ENCODE data around the gene PDPK1. TPM values are rescaled to one million over a fixed set of nuclear protein-coding genes. Genes with fewer than 3 reads are reported as not detected.
"Not testable (repeated sequence)": the region's sequence is repeated elsewhere in the genome, so short reads cannot be mapped to it uniquely, and the experiment has no call there.

The PDPK1 gene
- total RNA-seq, 4 donors from 2014 or later = 24.5 to 42.4 (median 34.7) TPM

DNA sequence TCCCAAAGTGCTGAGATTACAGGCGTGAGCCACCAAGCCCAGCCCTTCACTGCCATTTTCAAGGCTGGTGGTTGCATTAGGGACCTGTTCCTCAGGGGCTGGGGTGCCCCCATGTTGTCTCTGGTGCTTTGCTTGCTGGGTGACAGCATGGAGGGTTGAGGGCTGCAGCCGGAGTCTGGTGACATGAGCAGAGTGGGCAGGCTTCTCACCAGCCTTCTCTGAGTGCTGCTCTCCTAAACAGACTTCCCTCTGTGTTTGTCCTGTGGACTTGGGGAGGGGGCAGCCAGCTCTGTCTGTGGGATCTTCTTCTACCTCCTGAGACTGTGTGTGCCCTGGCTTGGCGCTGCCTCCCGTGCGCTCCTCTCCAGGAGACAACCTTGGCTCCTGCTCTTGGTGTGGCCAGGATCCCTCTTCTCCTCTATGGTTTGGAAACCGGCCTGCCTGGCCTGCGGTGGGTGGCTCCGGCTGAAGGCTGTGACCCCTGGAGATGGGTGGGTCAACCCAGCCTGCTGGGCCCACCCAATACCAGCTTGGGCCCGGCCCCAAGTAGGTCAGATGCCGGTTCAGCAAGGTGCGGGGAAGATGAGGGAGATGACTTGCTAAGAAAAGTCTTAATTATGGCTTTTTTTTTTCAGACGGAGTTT lies 72.1 kb downstream of the PDPK1 start:
- no peak for DNase-seq
- peaks cover 7 to 13% of the 10 kb centered on the region in 2 donors for H3K4me1 ChIP-seq
- peak overlapping the region in 2 of 4 donors; percentile 13 to 34 for H3K27ac ChIP-seq
- intact Hi-C loops (cut with DNase I; ENCODE audit: low total_unique reads) = no loop called here
- H3K4me3 ChIP-seq = no peak overlapping the region
- in situ Hi-C loops (cut with MboI; ENCODE audit: low sequenced_read_pairs in 4 of 4) = no loop called here
- no peak for ATAC-seq
- TF ChIP-seq, protein P1, sequence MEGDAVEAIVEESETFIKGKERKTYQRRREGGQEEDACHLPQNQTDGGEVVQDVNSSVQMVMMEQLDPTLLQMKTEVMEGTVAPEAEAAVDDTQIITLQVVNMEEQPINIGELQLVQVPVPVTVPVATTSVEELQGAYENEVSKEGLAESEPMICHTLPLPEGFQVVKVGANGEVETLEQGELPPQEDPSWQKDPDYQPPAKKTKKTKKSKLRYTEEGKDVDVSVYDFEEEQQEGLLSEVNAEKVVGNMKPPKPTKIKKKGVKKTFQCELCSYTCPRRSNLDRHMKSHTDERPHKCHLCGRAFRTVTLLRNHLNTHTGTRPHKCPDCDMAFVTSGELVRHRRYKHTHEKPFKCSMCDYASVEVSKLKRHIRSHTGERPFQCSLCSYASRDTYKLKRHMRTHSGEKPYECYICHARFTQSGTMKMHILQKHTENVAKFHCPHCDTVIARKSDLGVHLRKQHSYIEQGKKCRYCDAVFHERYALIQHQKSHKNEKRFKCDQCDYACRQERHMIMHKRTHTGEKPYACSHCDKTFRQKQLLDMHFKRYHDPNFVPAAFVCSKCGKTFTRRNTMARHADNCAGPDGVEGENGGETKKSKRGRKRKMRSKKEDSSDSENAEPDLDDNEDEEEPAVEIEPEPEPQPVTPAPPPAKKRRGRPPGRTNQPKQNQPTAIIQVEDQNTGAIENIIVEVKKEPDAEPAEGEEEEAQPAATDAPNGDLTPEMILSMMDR (IDR thresholded peaks at IDR 0.05 in 4 of 5, conservative IDR thresholded peaks at IDR 0.05 in 1 of 5) = no peak
- TF ChIP-seq POLR2A (IDR thresholded peaks at IDR 0.05) = no peak
- peaks cover 0 to 17% of the 10 kb centered on the region in 2 donors for H3K36me3 ChIP-seq
- H3K9me3 ChIP-seq = no peaks in the 10 kb centered on the region
- H3K27me3 ChIP-seq = no peaks in the 10 kb centered on the region

DNA sequence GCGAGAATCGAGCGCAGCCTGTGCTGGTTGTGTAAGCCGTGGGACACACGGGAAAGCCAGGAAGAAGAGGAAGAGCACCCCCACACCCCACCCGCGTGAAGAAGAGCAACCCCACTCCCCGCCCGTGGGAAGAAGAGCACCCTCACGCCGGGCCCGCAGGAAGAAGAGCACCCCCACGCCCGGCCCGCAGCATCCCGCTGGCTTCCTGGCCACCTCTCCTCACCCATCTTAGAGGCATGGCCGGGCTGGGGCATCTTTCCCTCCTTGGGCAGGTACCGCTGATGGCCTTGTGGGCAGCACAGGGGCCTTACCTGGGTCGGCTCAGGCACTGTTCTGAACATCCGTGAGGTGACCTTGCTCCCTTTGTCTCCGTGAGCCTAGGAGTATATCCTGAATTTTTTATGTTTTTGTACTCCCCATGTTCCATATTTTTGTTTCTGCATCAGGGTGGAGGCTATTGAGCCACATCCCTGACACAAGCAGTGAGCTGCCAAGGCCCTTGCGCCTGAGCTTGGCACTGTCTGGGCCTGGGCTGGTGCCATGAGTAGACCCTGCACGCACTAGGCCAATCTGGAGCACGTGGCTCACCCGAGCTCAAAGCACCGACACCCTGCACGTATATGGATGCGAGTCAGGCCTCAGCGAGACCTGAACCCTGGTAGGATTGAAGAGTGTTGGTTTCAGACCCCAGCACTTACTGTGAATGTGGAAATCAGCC lies 73.1 kb downstream of the PDPK1 start:
- no peaks in the 10 kb centered on the region for H3K27me3 ChIP-seq
- TF ChIP-seq POLR2A (IDR thresholded peaks at IDR 0.05) = no peak
- TF ChIP-seq, protein P1 (IDR thresholded peaks at IDR 0.05 in 4 of 5, conservative IDR thresholded peaks at IDR 0.05 in 1 of 5) = no peak
- H3K9me3 ChIP-seq = no peaks in the 10 kb centered on the region
- DNase-seq (no peak), ATAC-seq (no peak)
- H3K4me3 ChIP-seq = no peak overlapping the region
- H3K36me3 ChIP-seq = peaks cover 0 to 19% of the 10 kb centered on the region in 2 donors
- H3K27ac ChIP-seq = no peak overlapping the region
- in situ Hi-C loops (cut with MboI; ENCODE audit: low sequenced_read_pairs in 4 of 4) (no loop called here), intact Hi-C loops (cut with DNase I; ENCODE audit: low total_unique reads) (no loop called here)
- H3K4me1 ChIP-seq = peaks cover 7 to 8% of the 10 kb centered on the region in 2 donors

GRCh38 chr16:2611499-2611862 lies 73.7 kb downstream of the PDPK1 start:
- in situ Hi-C loops (cut with MboI; ENCODE audit: low sequenced_read_pairs in 4 of 4) (no loop called here), intact Hi-C loops (cut with DNase I; ENCODE audit: low total_unique reads) (no loop called here)
- no peak for TF ChIP-seq POLR2A (IDR thresholded peaks at IDR 0.05)
- TF ChIP-seq, protein P1 (IDR thresholded peaks at IDR 0.05 in 4 of 5, conservative IDR thresholded peaks at IDR 0.05 in 1 of 5) = no peak
- Histone ChIP-seq H3K4me3 (no peak overlapping the region), H3K27ac (no peak overlapping the region), H3K9me3 (no peaks in the 10 kb centered on the region), H3K36me3 (peaks cover 0 to 19% of the 10 kb centered on the region in 2 donors), H3K4me1 (peaks cover 7 to 8% of the 10 kb centered on the region in 2 donors), H3K27me3 (no peaks in the 10 kb centered on the region)
- ATAC-seq (no peak), DNase-seq (no peak)

- ATAC-seq; H3K9me3 ChIP-seq; DNase-seq; H3K27me3 ChIP-seq; H3K4me1 ChIP-seq; in situ Hi-C loops (cut with MboI; ENCODE audit: low sequenced_read_pairs in 4 of 4); H3K27ac ChIP-seq; H3K4me3 ChIP-seq; intact Hi-C loops (cut with DNase I; ENCODE audit: low total_unique reads): not testable (repeated sequence)
- peaks cover 0 to 19% of the 10 kb centered on the region in 2 donors for H3K36me3 ChIP-seq
These were observed 74.1 kb downstream of the PDPK1 start for GRCh38 chr16:2611877-2612276.

GRCh38 chr16:2613251-2613650 lies 75.4 kb downstream of the PDPK1 start:
- peaks cover 0 to 19% of the 10 kb centered on the region in 2 donors for H3K36me3 ChIP-seq
- H3K4me3 ChIP-seq; H3K9me3 ChIP-seq; DNase-seq; ATAC-seq; H3K4me1 ChIP-seq; H3K27ac ChIP-seq; intact Hi-C loops (cut with DNase I; ENCODE audit: low total_unique reads); H3K27me3 ChIP-seq; in situ Hi-C loops (cut with MboI; ENCODE audit: low sequenced_read_pairs in 4 of 4): not testable (repeated sequence)

All from gastrocnemius medialis (tissue), 4 donors.